Spinal cord (tissue), 10 donors: ENCODE results near the gene CELA3A. TPM values are rescaled to one million over a fixed set of nuclear protein-coding genes. Genes with fewer than 3 reads are reported as not detected.
A peak's percentile ranks its signal among the peaks of the same experiment; 100 is the strongest.

ENCODE experiments used
- DNase-seq, 6 donors: peaks; one replicate each; pipeline versions ENCODE4 v3.0.0 to v3.0.0-alpha.2; 2013 to 2015; ENCODE audit warnings: low spot score in 6 of 6, low read depth in 4 of 6
- H3K27ac ChIP-seq: one replicate; pipeline ENCODE4 v1.5.1; 2013; ENCODE audit warnings: low read depth, low read length, control low read depth
- H3K27me3 ChIP-seq: one replicate; pipeline ENCODE4 v1.6.1; 2013; ENCODE audit warnings: low read length; ENCODE audit not compliant: control insufficient read depth, insufficient read depth
- H3K36me3 ChIP-seq: one replicate; pipeline ENCODE4 v1.6.1; 2013; ENCODE audit warnings: low read length; ENCODE audit not compliant: control insufficient read depth, insufficient read depth
- H3K4me1 ChIP-seq: one replicate; pipeline ENCODE4 v1.6.1; 2013; ENCODE audit warnings: low read length; ENCODE audit not compliant: control insufficient read depth, insufficient read depth
- H3K4me3 ChIP-seq: one replicate; pipeline ENCODE4 v1.5.1; 2013; ENCODE audit warnings: low read depth, low read length, control low read depth
- H3K9me3 ChIP-seq: one replicate; pipeline ENCODE4 v1.6.1; 2013; ENCODE audit warnings: low read length; ENCODE audit not compliant: control insufficient read depth, insufficient read depth
- WGBS: methylation state at CpG from one replicate; pipeline ENCODE4 v1.1.5; 2013; ENCODE audit warnings: missing lambda C conversion rate; ENCODE audit not compliant: insufficient coverage; 5-methylcytosine and 5-hydroxymethylcytosine counted together
- polyA plus RNA-seq, 2 donors: library from polyadenylated mRNA; unstranded; fragments of 120-200 nt; gene quantifications; one replicate each; pipeline ENCODE4 v1.2.1, GENCODE V29; 2013; ENCODE audit not compliant: insufficient read length in 2 of 2
- total RNA-seq, 2 donors: library from RNA; depleted of rRNA in 1 of 2; stranded (reverse); fragments of 120-200 nt in 1 of 2; fragments of >200 nt in 1 of 2; gene quantifications; one replicate each; pipeline versions ENCODE4 v1.2.3 to v1.2.4, GENCODE V29; 2013 to 2014
- donor health status: healthy.

The CELA3A gene
- total and polyA plus RNA-seq, 4 donors = not detected

DNA sequence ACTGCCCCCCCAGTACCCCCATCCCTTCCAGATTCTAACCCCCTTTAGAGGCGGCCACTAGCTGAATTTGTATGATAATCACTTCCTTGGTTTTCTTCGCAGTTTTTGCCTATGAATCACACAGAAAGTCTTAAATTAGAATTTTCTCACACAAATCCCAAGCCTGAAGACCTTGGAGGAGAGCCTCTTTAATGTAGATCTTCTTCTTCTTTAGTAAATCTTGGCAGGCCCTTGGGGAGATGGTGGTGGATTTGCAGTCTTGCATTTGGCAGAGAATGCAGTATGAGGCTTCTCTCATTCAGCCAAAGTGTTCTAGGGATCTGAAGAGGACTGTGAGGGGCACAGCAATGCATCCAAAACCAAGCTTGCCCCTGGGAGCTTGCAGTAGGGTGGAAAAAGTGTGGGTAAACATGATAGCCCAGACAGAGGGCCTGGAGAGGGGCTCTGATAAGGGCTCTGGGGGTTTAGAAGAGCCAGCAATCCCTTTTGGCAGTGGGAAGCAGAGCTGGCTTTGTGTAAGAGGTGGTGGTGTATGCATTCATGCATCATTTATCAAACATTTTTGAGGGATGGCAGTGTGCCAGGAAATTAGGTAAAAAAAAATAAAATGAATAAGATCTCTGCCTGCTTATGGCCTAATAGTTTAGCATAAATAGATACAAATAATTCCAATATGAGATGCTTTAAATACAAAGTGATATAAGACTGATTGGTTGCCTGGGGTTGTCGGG, 43.4 kb downstream of the CELA3A start:
- WGBS = 95% methylated on average over 1 of the region's 3 CpGs
- Histone ChIP-seq H3K4me3 (no peak overlapping the region), H3K27me3 (no peaks in the 10 kb centered on the region), H3K27ac (no peak overlapping the region), H3K4me1 (peaks cover 1% of the 10 kb centered on the region), H3K9me3 (no peaks in the 10 kb centered on the region), H3K36me3 (no peaks in the 10 kb centered on the region)
- DNase-seq = peak in 1 of 6 donors; percentile 74

GRCh38 chr1:22045604-22046228, 44.3 kb downstream of the CELA3A start:
- Histone ChIP-seq H3K36me3 (no peaks in the 10 kb centered on the region), H3K9me3 (no peaks in the 10 kb centered on the region), H3K27ac (no peak overlapping the region), H3K27me3 (no peaks in the 10 kb centered on the region), H3K4me1 (no peaks in the 10 kb centered on the region), H3K4me3 (no peak overlapping the region)
- no peak for DNase-seq
- WGBS = no CpG with 5 or more reads among the region's 2 CpGs

DNA sequence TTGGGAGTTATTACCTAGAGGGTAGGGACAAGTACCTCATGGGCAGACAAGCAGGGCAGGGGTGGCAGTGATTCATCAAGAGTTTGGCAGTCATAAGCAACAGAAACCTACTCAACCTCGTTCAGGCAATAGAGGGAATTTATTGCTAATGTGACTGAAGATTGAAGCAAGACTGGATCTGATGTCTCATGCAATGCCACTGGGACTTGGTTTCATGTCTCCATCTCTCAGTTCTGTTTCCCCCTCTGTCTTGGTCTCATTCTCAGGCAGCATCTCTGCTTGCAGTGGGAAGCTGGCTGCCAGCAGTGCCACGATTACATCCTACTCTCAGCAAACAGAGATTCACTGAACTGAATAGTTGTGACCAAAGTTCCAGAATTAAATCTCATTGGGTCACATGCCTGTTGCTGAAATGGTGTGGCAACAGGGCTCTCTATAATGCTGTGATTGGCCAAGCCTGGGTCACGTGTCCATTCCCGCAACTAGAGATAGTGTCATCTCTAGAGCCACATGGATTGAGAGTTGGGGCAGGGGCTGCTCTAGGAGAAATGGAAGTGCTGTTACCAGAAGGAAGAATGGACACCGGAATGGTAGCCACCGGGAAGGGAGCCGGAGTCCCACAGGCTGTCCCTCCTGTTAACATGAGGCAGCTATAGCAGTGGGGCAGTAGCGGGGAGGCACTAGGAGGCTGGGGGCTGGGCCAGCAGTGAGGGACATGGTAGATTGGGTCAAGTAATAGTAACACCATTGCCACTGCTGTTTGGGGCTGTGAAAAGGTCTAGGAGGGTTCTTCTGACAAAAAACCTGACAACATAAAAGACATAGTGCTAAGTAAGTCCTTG, 47.1 kb downstream of the CELA3A start:
- Histone ChIP-seq H3K27ac (no peak overlapping the region), H3K27me3 (no peaks in the 10 kb centered on the region), H3K9me3 (no peaks in the 10 kb centered on the region), H3K4me3 (no peak overlapping the region), H3K4me1 (peaks cover 6% of the 10 kb centered on the region), H3K36me3 (no peaks in the 10 kb centered on the region)
- no peak for DNase-seq
- WGBS = 77% methylated on average over 7 of the region's 8 CpGs

DNA sequence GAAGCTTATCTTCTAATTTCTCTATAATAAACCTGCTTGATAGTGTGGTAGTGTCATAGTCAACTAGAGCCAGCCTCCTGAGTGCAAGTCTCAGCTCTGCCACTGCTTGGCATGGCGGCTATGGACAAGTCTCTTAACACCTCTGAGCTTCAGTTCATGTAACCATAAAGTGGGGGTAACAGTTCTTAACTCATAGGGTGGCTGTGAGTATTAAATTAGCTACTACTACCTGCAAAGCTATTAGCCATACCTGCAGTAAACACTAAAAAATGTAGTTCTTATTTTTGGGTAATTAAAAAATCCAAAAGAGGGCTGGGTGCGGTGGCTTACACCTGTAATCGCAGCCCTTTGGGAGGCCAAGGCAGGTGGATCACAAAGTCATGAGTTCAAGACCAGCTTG, 48.9 kb downstream of the CELA3A start:
- H3K27me3 ChIP-seq = no peaks in the 10 kb centered on the region
- H3K4me3 ChIP-seq = no peak overlapping the region
- WGBS = 92% methylated on average over 2 of the region's 3 CpGs
- H3K36me3 ChIP-seq = no peaks in the 10 kb centered on the region
- no peak overlapping the region for H3K27ac ChIP-seq
- H3K4me1 ChIP-seq = peaks cover 15% of the 10 kb centered on the region
- H3K9me3 ChIP-seq = no peaks in the 10 kb centered on the region
- DNase-seq = no peak

DNA sequence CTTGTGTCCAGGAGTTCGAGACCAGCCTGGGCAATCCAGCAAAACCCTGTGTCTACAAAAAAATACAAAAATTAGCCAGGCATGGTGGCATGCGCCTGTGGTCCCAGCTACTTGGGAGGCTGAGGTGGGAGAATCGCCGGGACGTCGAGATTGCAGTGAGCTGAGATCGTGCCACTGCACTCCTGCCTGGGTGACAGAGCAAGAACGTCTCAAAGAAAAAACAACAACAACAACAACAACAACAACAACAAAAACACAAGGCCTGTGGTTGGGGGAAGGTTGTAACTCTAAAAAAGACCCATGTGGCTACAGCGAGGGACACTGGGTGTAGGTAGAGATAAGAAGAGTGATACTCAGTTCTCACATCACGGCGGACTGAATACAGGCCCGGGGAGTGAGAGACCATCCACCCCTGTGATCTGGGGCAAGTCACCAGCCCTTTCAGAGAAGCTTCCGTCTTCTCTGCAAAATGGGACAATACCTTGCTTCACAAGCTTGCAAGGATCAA, 50.2 kb downstream of the CELA3A start:
- Histone ChIP-seq H3K27ac (no peak overlapping the region), H3K4me3 (no peak overlapping the region), H3K27me3 (no peaks in the 10 kb centered on the region), H3K36me3 (no peaks in the 10 kb centered on the region), H3K4me1 (peaks cover 18% of the 10 kb centered on the region), H3K9me3 (no peaks in the 10 kb centered on the region)
- WGBS = 93% methylated on average over 6 of the region's 13 CpGs
- DNase-seq = no peak

- WGBS = 12% methylated on average over 77 of the region's 81 CpGs
- no peaks in the 10 kb centered on the region for H3K27me3 ChIP-seq
These were observed 50.9 kb downstream of the CELA3A start, which contains the start of gene CDC42 for GRCh38 chr1:22052115-22053016. CDC42 (plus strand) TSS chr1:22052709; CDS start chr1:22078479, 25,770 bp downstream.

DNA sequence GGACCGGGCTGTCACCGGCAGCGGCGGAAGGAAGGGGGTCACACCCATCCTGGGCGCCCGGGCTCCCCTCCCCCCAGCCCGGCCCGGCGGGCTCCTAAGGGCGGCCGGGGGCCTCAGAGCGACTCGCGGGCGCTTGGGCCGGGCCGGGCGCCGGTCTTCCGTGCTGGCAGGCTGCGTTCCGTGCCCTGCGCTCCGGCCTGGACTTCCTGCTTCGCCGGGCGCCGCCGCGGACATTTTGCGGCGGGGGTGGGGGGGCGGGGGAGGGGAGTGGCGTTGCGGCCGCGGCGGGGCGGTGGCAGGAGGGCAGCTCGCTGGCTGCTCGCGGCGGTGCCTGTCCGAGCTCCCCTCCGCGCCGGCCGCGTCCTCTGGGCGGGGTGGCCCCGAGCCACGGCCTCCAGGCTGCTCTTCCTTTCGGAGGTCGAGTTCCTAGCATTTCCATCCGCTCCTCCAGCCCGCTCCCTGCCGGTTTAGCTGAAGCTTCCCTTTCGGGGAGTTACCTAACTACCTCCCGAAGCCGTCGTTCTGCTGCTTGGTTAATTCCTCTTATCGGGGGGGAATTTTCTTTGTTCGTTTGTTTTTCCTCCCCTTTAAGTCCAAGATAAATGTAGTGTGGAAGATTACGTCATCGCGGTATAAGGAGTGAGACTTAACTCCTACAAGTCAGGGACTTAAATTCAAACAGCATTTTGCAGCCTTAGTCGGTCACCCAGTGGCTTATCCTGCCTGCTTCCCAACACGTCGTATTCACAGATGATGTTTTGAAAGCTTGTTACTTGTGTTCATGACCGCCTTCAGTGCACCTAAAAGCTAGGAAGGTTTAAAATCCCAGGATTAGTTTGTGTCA, 51.8 kb downstream of the CELA3A start:
- Histone ChIP-seq H3K27me3 (no peaks in the 10 kb centered on the region), H3K9me3 (no peaks in the 10 kb centered on the region), H3K36me3 (peaks cover 8% of the 10 kb centered on the region), H3K27ac (peak overlapping the region; percentile 96), H3K4me1 (peaks cover 18% of the 10 kb centered on the region), H3K4me3 (peak overlapping the region; percentile 81)
- WGBS = 0% methylated on average over 43 of the region's 70 CpGs
- DNase-seq = peak; percentile 31 to 88 (median 52)

More at GRCh38 chr1:22052115-22053016, 50.9 kb downstream of the CELA3A start, which contains the start of gene CDC42:
- H3K9me3 ChIP-seq = no peaks in the 10 kb centered on the region
- H3K4me3 ChIP-seq = peak within 1 kb of the TSS; percentile 81
- peaks cover 18% of the 10 kb centered on the region for H3K4me1 ChIP-seq
- DNase-seq = peak; percentile 86 to 99 (median 90)
- peaks cover 2% of the 10 kb centered on the region for H3K36me3 ChIP-seq
- H3K27ac ChIP-seq = peak within 1 kb of the TSS; percentile 96
